Activated naive CD4-positive, alpha-beta T cell treated with anti-CD3 and anti-CD28 coated beads, Interleukin-2, amount 50 U/mL, for 24 hours (primary cell): ENCODE measurements around the gene ZNF584.

Source experiments
- H3K27ac Mint-ChIP-seq: one replicate; pipeline ENCODE4 v1.8.0; 2021; ENCODE audit warnings: mild to moderate bottlenecking, mixed read lengths
- H3K27me3 Mint-ChIP-seq: one replicate; pipeline ENCODE4 v1.8.0; 2021; ENCODE audit warnings: mixed read lengths
- H3K36me3 Mint-ChIP-seq: one replicate; pipeline ENCODE4 v1.8.0; 2021; ENCODE audit warnings: mixed read lengths
- H3K4me1 Mint-ChIP-seq: one replicate; pipeline ENCODE4 v1.8.0; 2021; ENCODE audit warnings: mixed read lengths
- H3K4me3 Mint-ChIP-seq: one replicate; pipeline ENCODE4 v1.8.0; 2021; ENCODE audit warnings: mild to moderate bottlenecking, mixed read lengths
- H3K9me3 Mint-ChIP-seq: one replicate; pipeline ENCODE4 v1.8.0; 2021; ENCODE audit warnings: mixed read lengths

The ZNF584 gene

DNA sequence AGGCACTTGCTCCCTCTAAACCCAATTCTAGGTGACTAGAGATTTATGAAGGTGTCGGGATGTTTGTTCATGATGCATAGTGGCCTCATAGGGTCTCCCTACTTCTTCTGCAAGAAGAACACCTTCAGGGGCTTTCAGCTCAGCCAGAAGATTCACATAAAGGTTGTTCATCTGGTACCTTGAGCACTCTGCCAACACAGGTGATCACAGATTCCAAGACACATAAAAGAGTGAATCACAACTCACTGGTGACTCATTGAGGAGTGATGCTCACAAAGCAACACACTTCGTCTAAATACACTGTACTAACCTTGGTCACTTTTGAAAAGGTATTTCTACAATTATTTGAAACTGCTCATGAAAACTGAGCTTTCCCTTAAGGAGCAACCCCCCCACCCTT, 51.6 kb downstream of the ZNF584 start:
- Mint-ChIP-seq H3K9me3 (no peaks in the 10 kb centered on the region), H3K27me3 (no peaks in the 10 kb centered on the region), H3K4me3 (no peak overlapping the region), H3K27ac (no peak overlapping the region), H3K4me1 (peaks cover 3% of the 10 kb centered on the region), H3K36me3 (peaks cover 8% of the 10 kb centered on the region)

DNA sequence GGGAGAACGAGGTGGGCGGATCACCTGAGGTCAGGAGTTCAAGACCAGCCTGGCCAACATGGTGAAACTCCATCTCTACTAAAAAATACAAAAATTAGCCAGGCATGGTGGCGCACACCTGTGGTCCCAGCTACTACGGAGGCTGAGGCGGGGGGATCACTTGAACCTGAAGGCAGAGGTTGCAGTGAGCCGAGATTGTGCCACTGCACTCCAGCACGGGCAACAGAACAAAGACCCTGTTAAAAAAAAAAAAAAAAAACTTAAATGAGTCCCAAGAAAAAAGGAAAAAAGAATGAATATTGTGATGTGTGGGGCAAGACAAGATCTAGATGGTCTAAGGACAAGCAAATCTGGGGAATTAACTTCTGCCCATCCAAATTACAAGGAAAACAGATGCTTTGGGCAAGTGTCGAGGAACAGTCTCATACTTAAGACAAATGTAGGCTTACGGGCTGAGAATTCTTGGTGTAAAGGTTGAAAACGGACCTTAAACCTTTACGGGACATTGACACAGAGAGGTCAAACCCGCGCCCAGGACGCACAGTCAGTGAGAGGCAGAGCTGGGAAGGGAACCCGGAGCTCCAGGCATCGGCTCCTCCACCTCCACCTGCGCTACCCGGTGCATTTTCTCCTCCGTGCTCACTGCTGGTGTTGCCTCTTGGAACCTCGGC, 57.8 kb downstream of the ZNF584 start:
- Mint-ChIP-seq H3K27me3 (no peaks in the 10 kb centered on the region), H3K4me3 (peak overlapping the region; percentile 91), H3K36me3 (no peaks in the 10 kb centered on the region), H3K9me3 (no peaks in the 10 kb centered on the region), H3K27ac (no peak overlapping the region), H3K4me1 (peaks cover 18% of the 10 kb centered on the region)

DNA sequence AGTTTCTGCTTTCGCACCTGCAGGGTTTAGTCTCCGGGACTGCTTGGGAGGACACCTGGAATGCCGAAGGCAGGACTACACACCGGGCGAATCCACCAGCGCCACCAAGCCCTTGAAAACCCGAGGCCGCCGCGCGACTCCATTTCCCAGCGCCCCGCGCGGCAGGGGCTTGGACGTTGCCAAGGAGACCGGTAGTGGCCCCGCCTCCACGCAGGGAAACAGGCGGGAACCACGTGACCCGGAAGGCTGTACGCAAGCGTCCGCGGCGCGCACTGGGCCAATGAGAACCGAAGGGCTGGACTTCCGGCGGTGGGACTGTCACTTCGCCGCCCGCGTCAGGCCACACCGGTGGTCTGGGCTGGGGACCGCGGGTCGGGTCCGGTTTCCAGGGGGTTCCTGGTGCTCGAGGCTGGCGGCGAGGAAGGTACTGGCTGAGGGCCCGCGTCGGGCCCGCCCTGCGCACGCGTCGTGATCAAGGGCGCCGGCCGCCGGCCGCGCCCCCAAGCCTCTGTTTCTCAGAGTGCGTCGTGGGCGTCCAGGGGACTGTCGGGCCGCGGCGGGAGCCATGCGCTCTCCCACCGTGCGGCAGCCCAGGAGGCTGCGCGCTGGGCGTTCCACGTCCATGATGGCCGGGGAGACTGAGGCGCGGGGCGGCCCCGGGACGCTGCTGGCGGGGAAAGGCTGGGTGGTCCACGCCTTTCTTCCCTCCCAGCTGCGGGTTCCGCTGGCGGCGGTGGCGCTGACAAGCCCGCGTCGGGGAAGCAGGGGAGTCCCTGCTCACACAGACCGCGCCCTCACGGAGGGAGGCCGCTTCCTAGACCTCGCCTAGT, 58.5 kb downstream of the ZNF584 start, which contains the start of gene ZNF324:
Gene ZNF324, plus strand, starts transcription at position 321 of the 830 bp plus-strand sequence. CDS start 2,106 bp downstream, outside the sequence.
- Mint-ChIP-seq H3K4me3 (peak within 1 kb of the TSS; percentile 91), H3K36me3 (no peaks in the 10 kb centered on the region), H3K4me1 (peaks cover 18% of the 10 kb centered on the region), H3K9me3 (no peaks in the 10 kb centered on the region), H3K27ac (peak within 1 kb of the TSS; percentile 84), H3K27me3 (no peaks in the 10 kb centered on the region)
